B cell (primary cell): ENCODE data around the gene SSU72. TPM values are rescaled to one million over a fixed set of nuclear protein-coding genes. Genes with fewer than 3 reads are reported as not detected.

ENCODE experiments used
- ATAC-seq: fragments of 200-7000 bp; cut with Tn5 transposase; one replicate; pipeline ENCODE4 v1.10.0; 2021; ENCODE audit warnings: low read depth, mild to moderate bottlenecking, moderate number of reproducible peaks, moderate library complexity
- CTCF ChIA-PET: fragments of 350-600 bp; sonication (Branson Sonifier 250); formaldehyde crosslinking; loops from one replicate; lab custom pipeline; 2021; ENCODE audit warnings: antibody characterized with exemption, inconsistent platforms; lab: Charles Lee
- POLR2A ChIA-PET: fragments of 350-600 bp; sonication (Branson Sonifier 250); formaldehyde crosslinking; loops from one replicate; lab custom pipeline; 2021; ENCODE audit warnings: antibody characterized with exemption; lab: Charles Lee
- DNase-seq: peaks from one replicate; pipeline ENCODE4 v3.0.0; 2013
- H2AFZ ChIP-seq: 2 replicates; pipeline ENCODE4 v1.6.1; 2012; ENCODE audit warnings: mild to moderate bottlenecking, low read depth, low read length; ENCODE audit not compliant: insufficient read depth, poor library complexity, severe bottlenecking
- H3K27ac ChIP-seq, 2 donors: 1 replicate in 1 of 2; 2 replicates in 1 of 2; pipeline ENCODE4 v1.5.1; 2012 to 2013; ENCODE audit warnings: low read length in 2 of 2, mild to moderate bottlenecking in 2 of 2, moderate library complexity in 1 of 2
- H3K27me3 ChIP-seq, 4 experiments: fragments of 200-600 bp in 1 of 4; sonication (generic) in 1 of 4; replicated peaks in 1 of 4; 1 replicate in 2 of 4; 2 replicates in 2 of 4; pipeline versions ENCODE4 v1.6.1 to v1.7.0; 2013 to 2016; ENCODE audit warnings: low read length in 3 of 4, mild to moderate bottlenecking in 2 of 4, mixed read lengths in 1 of 4, moderate library complexity in 1 of 4; ENCODE audit not compliant: insufficient read depth in 4 of 4, control insufficient read depth in 3 of 4; ENCODE audit errors: control extremely low read depth in 1 of 4
- H3K36me3 ChIP-seq, 2 experiments: replicated peaks in 1 of 2; 1 replicate in 1 of 2; 2 replicates in 1 of 2; pipeline versions ENCODE4 v1.6.1 to v1.7.1; 2013; ENCODE audit warnings: low read length in 1 of 2; ENCODE audit not compliant: insufficient read depth in 2 of 2, control insufficient read depth in 1 of 2; ENCODE audit errors: control extremely low read depth in 1 of 2, extremely low read depth in 1 of 2
- H3K4me1 ChIP-seq, 2 donors: fragments of 200-600 bp in 1 of 2; sonication (generic) in 1 of 2; 1 replicate in 1 of 2; 2 replicates in 1 of 2; pipeline versions ENCODE4 v1.5.1 to v1.6.1; 2013 to 2017; ENCODE audit warnings: low read length in 2 of 2; ENCODE audit not compliant: control insufficient read depth in 2 of 2, insufficient read depth in 2 of 2
- H3K4me2 ChIP-seq: replicated peaks from 2 replicates; pipeline ENCODE3; 2012; ENCODE audit warnings: mild to moderate bottlenecking, low read depth, low read length; ENCODE audit not compliant: poor library complexity, severe bottlenecking
- H3K4me3 ChIP-seq, 5 experiments: fragments of 200-600 bp in 1 of 5; sonication (generic) in 1 of 5; 1 replicate in 3 of 5; 2 replicates in 2 of 5; pipeline versions ENCODE4 v1.5.1 to v1.7.0; 2011 to 2016; ENCODE audit warnings: low read length in 4 of 5, mild to moderate bottlenecking in 4 of 5, low read depth in 2 of 5, control low read depth in 1 of 5, moderate library complexity in 1 of 5; ENCODE audit not compliant: insufficient read depth in 1 of 5; ENCODE audit errors: control extremely low read depth in 1 of 5, extremely low read depth in 1 of 5
- H3K79me2 ChIP-seq: fragments of 200-600 bp; sonication (generic); one replicate; pipeline ENCODE4 v1.6.0; 2016; ENCODE audit warnings: low read length; ENCODE audit not compliant: control insufficient read depth, insufficient read depth
- H3K9ac ChIP-seq: fragments of 200-600 bp; sonication (generic); 2 replicates; pipeline ENCODE4 v1.6.1; 2017; ENCODE audit warnings: mild to moderate bottlenecking, low read length, moderate library complexity
- H3K9me3 ChIP-seq, 3 donors: one replicate each; pipeline versions ENCODE4 v1.6.1 to v1.7.1; 2013; ENCODE audit warnings: low read length in 2 of 3; ENCODE audit not compliant: control insufficient read depth in 2 of 3, insufficient read depth in 1 of 3; ENCODE audit errors: control extremely low read depth in 1 of 3
- H4K20me1 ChIP-seq: 2 replicates; pipeline ENCODE4 v1.6.0; 2012; ENCODE audit warnings: mild to moderate bottlenecking, low read length; ENCODE audit not compliant: insufficient read depth, control insufficient read depth, poor library complexity, severe bottlenecking
- H3K27ac Mint-ChIP-seq: one replicate; pipeline ENCODE4 v1.8.0; 2021; ENCODE audit warnings: mixed read lengths
- H3K27me3 Mint-ChIP-seq: one replicate; pipeline ENCODE4 v1.8.0; 2021; ENCODE audit warnings: mixed read lengths
- H3K4me1 Mint-ChIP-seq: one replicate; pipeline ENCODE4 v1.8.0; 2021; ENCODE audit warnings: mixed read lengths
- H3K4me3 Mint-ChIP-seq: one replicate; pipeline ENCODE4 v1.8.0; 2021; ENCODE audit warnings: mixed read lengths
- H3K9me3 Mint-ChIP-seq: one replicate; pipeline ENCODE4 v1.8.0; 2022; ENCODE audit warnings: mixed read lengths; ENCODE audit not compliant: insufficient read depth
- EZH2 ChIP-seq: IDR thresholded peaks from 2 replicates; pipeline ENCODE4 v1.6.1; 2012; ENCODE audit warnings: borderline replicate concordance, low read depth, mild to moderate bottlenecking, moderate library complexity, low read length; ENCODE audit not compliant: insufficient read depth, poor library complexity, severe bottlenecking
- WGBS: methylation state at CpG from one replicate; pipeline ENCODE4 v1.1.5; 2013; ENCODE audit warnings: missing lambda C conversion rate; ENCODE audit not compliant: insufficient coverage; 5-methylcytosine and 5-hydroxymethylcytosine counted together
- intact Hi-C: fragments of 100-400 bp; cut with micrococcal nuclease; formaldehyde crosslinking; loops from one replicate; pipeline ENCODE4 v1.10.0; 2022
- polyA plus RNA-seq: library from polyadenylated mRNA; depleted of rRNA; stranded (reverse); fragments of >200 nt; gene quantifications from 2 replicates; pipeline ENCODE4 v1.2.3, GENCODE V29; 2012
- total RNA-seq, 2 donors: library from RNA; stranded (reverse); fragments of 120-200 nt in 1 of 2; gene quantifications; 1 replicate in 1 of 2; 2 replicates in 1 of 2; pipeline versions ENCODE4 v1.2.3 to v1.2.4, GENCODE V29; 2013 to 2022
- TF ChIP-seq, protein P1 (sequence below): fragments of 200-600 bp; IDR thresholded peaks from one replicate; pipeline ENCODE4 v1.8.0; 2022; ENCODE audit warnings: antibody characterized with exemption, mild to moderate bottlenecking

SSU72 gene
- total and polyA plus RNA-seq, 2 donors (not counting 1 experiment from before 2014, with no cell fraction given) = 86.8 to 112 TPM

DNA sequence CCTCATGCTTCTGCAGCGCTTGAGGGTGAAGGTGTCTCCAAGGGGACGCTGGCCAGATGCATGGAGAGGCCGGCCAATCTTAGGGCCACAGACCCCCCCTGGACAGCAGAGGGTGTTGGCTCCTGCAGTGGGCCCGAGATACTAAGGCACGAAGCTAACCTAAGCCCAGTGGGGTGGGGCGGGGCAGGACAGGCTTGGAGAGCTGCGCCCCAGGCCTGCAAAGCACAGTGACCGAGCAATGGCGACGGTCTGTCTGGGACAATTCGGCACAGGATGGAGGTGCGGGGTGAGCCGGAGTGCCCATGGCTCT, 24.0 kb upstream of the SSU72 start:
- no peak overlapping the region for H3K27ac Mint-ChIP-seq
- no peak overlapping the region for H3K27ac ChIP-seq
- peak overlapping the region; percentile 84 for H3K4me3 Mint-ChIP-seq
- no peak overlapping the region for H3K9ac ChIP-seq
- H3K36me3 ChIP-seq = no peaks in the 10 kb centered on the region
- peaks cover 0 to 32% (median 7%) of the 10 kb centered on the region in 4 experiments for H3K27me3 ChIP-seq
- no peaks in the 10 kb centered on the region for H3K9me3 Mint-ChIP-seq
- POLR2A ChIA-PET = no interaction called here
- CTCF ChIA-PET = no interaction called here
- peaks cover 11% of the 10 kb centered on the region for H3K27me3 Mint-ChIP-seq
- H3K4me1 ChIP-seq = peaks cover 18 to 35% of the 10 kb centered on the region in 2 donors
- H2AFZ ChIP-seq = no peak overlapping the region
- peak; percentile 34 for DNase-seq
- no peak overlapping the region for H3K4me2 ChIP-seq
- intact Hi-C loops = no loop called here
- H3K4me1 Mint-ChIP-seq = peaks cover 25% of the 10 kb centered on the region
- H3K79me2 ChIP-seq = no peaks in the 10 kb centered on the region
- no peak for TF ChIP-seq EZH2
- TF ChIP-seq, protein P1, sequence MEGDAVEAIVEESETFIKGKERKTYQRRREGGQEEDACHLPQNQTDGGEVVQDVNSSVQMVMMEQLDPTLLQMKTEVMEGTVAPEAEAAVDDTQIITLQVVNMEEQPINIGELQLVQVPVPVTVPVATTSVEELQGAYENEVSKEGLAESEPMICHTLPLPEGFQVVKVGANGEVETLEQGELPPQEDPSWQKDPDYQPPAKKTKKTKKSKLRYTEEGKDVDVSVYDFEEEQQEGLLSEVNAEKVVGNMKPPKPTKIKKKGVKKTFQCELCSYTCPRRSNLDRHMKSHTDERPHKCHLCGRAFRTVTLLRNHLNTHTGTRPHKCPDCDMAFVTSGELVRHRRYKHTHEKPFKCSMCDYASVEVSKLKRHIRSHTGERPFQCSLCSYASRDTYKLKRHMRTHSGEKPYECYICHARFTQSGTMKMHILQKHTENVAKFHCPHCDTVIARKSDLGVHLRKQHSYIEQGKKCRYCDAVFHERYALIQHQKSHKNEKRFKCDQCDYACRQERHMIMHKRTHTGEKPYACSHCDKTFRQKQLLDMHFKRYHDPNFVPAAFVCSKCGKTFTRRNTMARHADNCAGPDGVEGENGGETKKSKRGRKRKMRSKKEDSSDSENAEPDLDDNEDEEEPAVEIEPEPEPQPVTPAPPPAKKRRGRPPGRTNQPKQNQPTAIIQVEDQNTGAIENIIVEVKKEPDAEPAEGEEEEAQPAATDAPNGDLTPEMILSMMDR = no peak
- ATAC-seq = no peak
- H4K20me1 ChIP-seq = no peaks in the 10 kb centered on the region
- 96% methylated on average over 13 of the region's 13 CpGs for WGBS
- no peak overlapping the region for H3K4me3 ChIP-seq
- H3K9me3 ChIP-seq = peaks cover 0 to 5% (median 0%) of the 10 kb centered on the region in 3 donors

DNA sequence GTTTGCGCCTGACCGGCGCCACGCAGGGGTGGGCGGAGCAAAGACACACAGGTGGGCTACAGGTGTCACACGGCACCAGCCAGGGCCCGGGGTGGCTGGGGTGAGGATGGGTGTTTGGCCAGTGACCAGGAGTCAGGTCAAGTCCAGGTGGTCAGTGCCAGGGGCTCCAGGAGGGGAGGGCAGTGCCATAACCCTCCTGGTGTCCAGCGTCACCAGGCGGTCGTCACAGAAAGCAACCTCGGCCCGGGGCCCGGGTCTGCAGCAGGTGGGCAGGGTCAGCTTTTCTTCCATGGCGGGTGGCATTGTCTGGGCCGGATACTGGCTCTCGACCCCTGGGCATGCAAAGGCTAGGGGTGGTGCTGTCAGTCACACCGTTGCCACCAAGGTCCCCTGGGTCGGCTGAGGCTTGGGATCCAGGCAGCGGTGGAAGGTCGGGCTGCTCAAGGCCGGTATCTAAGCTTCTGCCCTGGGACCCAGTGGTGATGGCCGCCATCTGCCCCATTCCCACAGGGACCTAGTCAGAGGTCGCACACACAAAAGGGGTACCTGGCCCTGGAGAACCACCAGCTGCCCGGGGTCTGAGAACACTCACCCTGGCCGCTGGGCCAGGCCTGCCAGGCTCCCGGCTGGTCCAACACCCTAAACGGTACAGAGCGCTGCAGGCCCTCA, 23.5 kb upstream of the SSU72 start:
- DNase-seq (peak; percentile 30), ATAC-seq (no peak)
- 92% methylated on average over 28 of the region's 28 CpGs for WGBS
- Histone ChIP-seq H3K79me2 (no peaks in the 10 kb centered on the region), H3K4me3 (no peak overlapping the region), H3K27me3 (peaks cover 0 to 32% (median 7%) of the 10 kb centered on the region in 4 experiments), H4K20me1 (no peaks in the 10 kb centered on the region), H2AFZ (no peak overlapping the region), H3K9me3 (peaks cover 0 to 5% (median 0%) of the 10 kb centered on the region in 3 donors), H3K9ac (no peak overlapping the region), H3K27ac (no peak overlapping the region), H3K36me3 (no peaks in the 10 kb centered on the region), H3K4me1 (peaks cover 18 to 34% of the 10 kb centered on the region in 2 donors), H3K4me2 (no peak overlapping the region)
- Mint-ChIP-seq H3K4me1 (peaks cover 25% of the 10 kb centered on the region), H3K27ac (no peak overlapping the region), H3K9me3 (no peaks in the 10 kb centered on the region), H3K4me3 (peak overlapping the region; percentile 84), H3K27me3 (peaks cover 11% of the 10 kb centered on the region)
- TF ChIP-seq EZH2 = no peak
- TF ChIP-seq, protein P1 = no peak
- CTCF ChIA-PET = no interaction called here
- POLR2A ChIA-PET = no interaction called here
- intact Hi-C loops = no loop called here
